Nephron (organoid): ENCODE data around the gene DHX35.
"Not testable (repeated sequence)": the region's sequence is repeated elsewhere in the genome, so short reads cannot be mapped to it uniquely, and the experiment has no call there.

ENCODE experiments used
- H3K27ac Mint-ChIP-seq, 3 experiments: 2 replicates each; pipeline ENCODE4 v1.8.0; 2020; ENCODE audit warnings: mixed read lengths in 3 of 3, mild to moderate bottlenecking in 2 of 3, moderate library complexity in 1 of 3
- H3K27me3 Mint-ChIP-seq: 2 replicates; pipeline ENCODE4 v1.8.0; 2021; ENCODE audit warnings: low read depth, mild to moderate bottlenecking, moderate library complexity, mixed read lengths
- H3K36me3 Mint-ChIP-seq: 2 replicates; pipeline ENCODE4 v1.8.0; 2020; ENCODE audit warnings: low read depth, mixed read lengths
- H3K4me1 Mint-ChIP-seq: 2 replicates; pipeline ENCODE4 v1.8.0; 2020; ENCODE audit warnings: mixed read lengths
- H3K4me3 Mint-ChIP-seq, 3 experiments: 2 replicates each; pipeline ENCODE4 v1.8.0; 2020; ENCODE audit warnings: mild to moderate bottlenecking in 3 of 3, mixed read lengths in 3 of 3, moderate library complexity in 2 of 3
- H3K9me3 Mint-ChIP-seq: 2 replicates; pipeline ENCODE4 v1.8.0; 2020; ENCODE audit warnings: mixed read lengths
- TF ChIP-seq, protein P1 (sequence below), 3 experiments: fragments of 200-600 bp; sonication (generic); IDR thresholded peaks; one replicate each; pipeline ENCODE4 v1.5.0; 2021; ENCODE audit warnings: antibody characterized with exemption in 3 of 3; ENCODE audit not compliant: unreplicated experiment in 3 of 3

Gene DHX35

DNA sequence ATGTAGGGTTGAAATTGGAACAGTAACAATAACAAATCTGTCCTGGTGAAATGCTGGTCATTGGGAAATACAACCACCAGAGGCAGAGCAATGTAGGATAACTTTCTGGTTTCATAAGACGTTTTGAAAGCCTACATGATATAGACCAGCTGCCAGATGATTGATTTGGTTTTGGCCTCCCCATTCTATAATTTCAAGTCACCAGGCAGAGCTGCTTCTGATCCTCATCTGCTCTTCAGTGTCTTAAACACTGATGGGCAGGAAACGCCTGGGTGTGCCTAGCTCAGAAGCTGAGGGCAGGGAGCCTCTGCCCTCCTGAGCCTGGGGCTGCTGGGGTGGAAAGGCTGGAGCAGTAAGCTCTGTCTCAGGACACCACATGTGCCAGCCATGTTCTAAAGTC lies 24.5 kb downstream of the DHX35 start:
- Mint-ChIP-seq H3K27me3 (no peaks in the 10 kb centered on the region), H3K4me1 (no peaks in the 10 kb centered on the region), H3K36me3 (peaks cover 34% of the 10 kb centered on the region), H3K9me3 (peaks cover 3% of the 10 kb centered on the region), H3K4me3 (no peak overlapping the region), H3K27ac (no peak overlapping the region)
- TF ChIP-seq, protein P1, sequence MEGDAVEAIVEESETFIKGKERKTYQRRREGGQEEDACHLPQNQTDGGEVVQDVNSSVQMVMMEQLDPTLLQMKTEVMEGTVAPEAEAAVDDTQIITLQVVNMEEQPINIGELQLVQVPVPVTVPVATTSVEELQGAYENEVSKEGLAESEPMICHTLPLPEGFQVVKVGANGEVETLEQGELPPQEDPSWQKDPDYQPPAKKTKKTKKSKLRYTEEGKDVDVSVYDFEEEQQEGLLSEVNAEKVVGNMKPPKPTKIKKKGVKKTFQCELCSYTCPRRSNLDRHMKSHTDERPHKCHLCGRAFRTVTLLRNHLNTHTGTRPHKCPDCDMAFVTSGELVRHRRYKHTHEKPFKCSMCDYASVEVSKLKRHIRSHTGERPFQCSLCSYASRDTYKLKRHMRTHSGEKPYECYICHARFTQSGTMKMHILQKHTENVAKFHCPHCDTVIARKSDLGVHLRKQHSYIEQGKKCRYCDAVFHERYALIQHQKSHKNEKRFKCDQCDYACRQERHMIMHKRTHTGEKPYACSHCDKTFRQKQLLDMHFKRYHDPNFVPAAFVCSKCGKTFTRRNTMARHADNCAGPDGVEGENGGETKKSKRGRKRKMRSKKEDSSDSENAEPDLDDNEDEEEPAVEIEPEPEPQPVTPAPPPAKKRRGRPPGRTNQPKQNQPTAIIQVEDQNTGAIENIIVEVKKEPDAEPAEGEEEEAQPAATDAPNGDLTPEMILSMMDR (IDR thresholded peaks at IDR 0.05; ENCODE audit: unreplicated experiment in 3 of 3): no peak

DNA sequence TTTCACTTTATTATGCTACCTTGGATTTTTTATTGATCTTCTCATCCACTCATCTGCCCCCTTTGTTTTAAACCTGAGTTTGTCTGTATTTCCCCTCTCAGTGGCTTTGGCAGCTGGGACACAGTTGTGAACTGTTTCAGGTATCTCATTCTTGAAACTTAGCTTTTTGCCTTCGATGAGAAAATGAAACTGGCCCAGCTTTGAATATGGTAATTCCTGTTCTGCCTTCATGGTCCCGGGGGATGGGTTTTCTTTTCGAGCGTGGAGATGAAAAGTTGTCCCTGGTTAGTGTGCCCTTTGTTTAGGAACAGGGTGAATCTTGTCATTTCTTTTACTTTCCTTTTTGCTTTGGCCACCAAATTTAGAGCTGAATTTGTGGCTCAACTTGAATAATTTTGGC lies 25.6 kb downstream of the DHX35 start:
- Mint-ChIP-seq H3K36me3 (peaks cover 36% of the 10 kb centered on the region), H3K4me1 (no peaks in the 10 kb centered on the region), H3K9me3 (peaks cover 3% of the 10 kb centered on the region), H3K27ac (no peak overlapping the region), H3K27me3 (no peaks in the 10 kb centered on the region), H3K4me3 (no peak overlapping the region)
- TF ChIP-seq, protein P1 (IDR thresholded peaks at IDR 0.05; ENCODE audit: unreplicated experiment in 3 of 3): no peak

GRCh38 chr20:38990728-38991127 lies 28.6 kb downstream of the DHX35 start:
- Mint-ChIP-seq H3K4me3 (no peak overlapping the region), H3K36me3 (peaks cover 46% of the 10 kb centered on the region), H3K4me1 (no peaks in the 10 kb centered on the region), H3K27ac (no peak overlapping the region), H3K9me3 (peaks cover 3% of the 10 kb centered on the region), H3K27me3 (no peaks in the 10 kb centered on the region)
- TF ChIP-seq, protein P1 (IDR thresholded peaks at IDR 0.05; ENCODE audit: unreplicated experiment in 3 of 3): no peak

GRCh38 chr20:38991814-38992704 lies 29.9 kb downstream of the DHX35 start:
- H3K27ac Mint-ChIP-seq: no peak overlapping the region
- no peaks in the 10 kb centered on the region for H3K27me3 Mint-ChIP-seq
- no peaks in the 10 kb centered on the region for H3K4me1 Mint-ChIP-seq
- H3K9me3 Mint-ChIP-seq: peaks cover 3% of the 10 kb centered on the region
- TF ChIP-seq, protein P1 (IDR thresholded peaks at IDR 0.05; ENCODE audit: unreplicated experiment in 3 of 3): no peak
- H3K4me3 Mint-ChIP-seq: no peak overlapping the region
- peaks cover 56% of the 10 kb centered on the region for H3K36me3 Mint-ChIP-seq

- Mint-ChIP-seq H3K36me3 (peaks cover 57% of the 10 kb centered on the region), H3K4me1 (no peaks in the 10 kb centered on the region), H3K4me3 (no peak overlapping the region), H3K9me3 (no peaks in the 10 kb centered on the region), H3K27me3 (no peaks in the 10 kb centered on the region), H3K27ac (no peak overlapping the region)
- TF ChIP-seq, protein P1 (IDR thresholded peaks at IDR 0.05; ENCODE audit: unreplicated experiment in 3 of 3): no peak
Measured at GRCh38 chr20:38995536-38996044, 33.4 kb downstream of the DHX35 start.

DNA sequence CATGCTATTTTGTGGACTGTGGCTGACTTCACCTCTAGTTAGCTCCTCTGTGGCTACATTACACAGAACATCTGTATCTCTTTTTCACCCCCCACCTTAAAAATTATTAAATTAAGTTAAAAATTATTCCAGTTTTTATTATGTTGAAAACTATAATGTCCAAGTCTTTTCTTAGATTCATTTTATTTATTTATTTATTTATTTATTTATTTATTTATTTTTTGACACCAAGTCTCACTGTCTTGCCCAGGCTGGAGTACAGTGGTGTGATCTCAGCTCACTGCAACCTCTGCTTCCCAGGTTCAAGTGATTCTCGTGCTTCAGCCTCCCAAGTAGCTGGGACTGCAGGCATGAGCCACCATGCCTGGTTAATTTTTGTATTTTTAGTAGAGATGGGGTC lies 34.7 kb downstream of the DHX35 start:
- not testable (repeated sequence) for H3K9me3 Mint-ChIP-seq, H3K27ac Mint-ChIP-seq, H3K4me3 Mint-ChIP-seq

More for the DNA sequence above, 34.7 kb downstream of the DHX35 start:
- peaks cover 58% of the 10 kb centered on the region for H3K36me3 Mint-ChIP-seq
- H3K27me3 Mint-ChIP-seq, H3K4me1 Mint-ChIP-seq: not testable (repeated sequence)
